Measurements from ENCODE around the gene SMAGP.
"Not testable (repeated sequence)": the region's sequence is repeated elsewhere in the genome, so short reads cannot be mapped to it uniquely, and the experiment has no call there.

SMAGP gene

GRCh38 chr12:51270067-51270950, at the start of gene SMAGP:
Gene SMAGP, minus strand, starts transcription at chr12:51270415. Its CDS starts 1,137 bp downstream, at chr12:51269278.
- peak; percentile 50 for DNase-seq

- DNase-seq: no peak
Measured at GRCh38 chr12:51318846-51319599, 48.8 kb upstream of the SMAGP start.

GRCh38 chr12:51318057-51318806, 48.0 kb upstream of the SMAGP start:
- DNase-seq: not testable (repeated sequence)

GRCh38 chr12:51311389-51311788, 41.2 kb upstream of the SMAGP start:
- no peak for DNase-seq

GRCh38 chr12:51307655-51308593, 37.7 kb upstream of the SMAGP start:
- no peak for DNase-seq

- DNase-seq: no peak
Measured at GRCh38 chr12:51306507-51306906, 36.3 kb upstream of the SMAGP start.

- DNase-seq: not testable (repeated sequence)
Measured at GRCh38 chr12:51300768-51301167, 30.6 kb upstream of the SMAGP start.

GRCh38 chr12:51295651-51296050, 25.4 kb upstream of the SMAGP start:
- no peak for DNase-seq

GRCh38 chr12:51294097-51294496, 23.9 kb upstream of the SMAGP start:
- not testable (repeated sequence) for DNase-seq

GRCh38 chr12:51293696-51294095, 23.5 kb upstream of the SMAGP start:
- DNase-seq: no peak

GRCh38 chr12:51291603-51292513, 21.6 kb upstream of the SMAGP start:
- not testable (repeated sequence) for DNase-seq

GRCh38 chr12:51285843-51286242, 15.6 kb upstream of the SMAGP start:
- no peak for DNase-seq

GRCh38 chr12:51281202-51281924, 11.1 kb upstream of the SMAGP start:
- no peak for DNase-seq

- DNase-seq: no peak
Measured at GRCh38 chr12:51275088-51275487, 4.9 kb upstream of the SMAGP start.

GRCh38 chr12:51272810-51273209, 2.6 kb upstream of the SMAGP start:
- DNase-seq: not testable (repeated sequence)

- no peak for DNase-seq
Measured at GRCh38 chr12:51270951-51271518, 820 bp upstream of the SMAGP start.

- no peak for DNase-seq
Measured at GRCh38 chr12:51269174-51270066, 795 bp downstream of the SMAGP start.

GRCh38 chr12:51265024-51265423, 5.2 kb downstream of the SMAGP start:
- DNase-seq: no peak

- no peak for DNase-seq
Measured at GRCh38 chr12:51264297-51264696, 5.9 kb downstream of the SMAGP start.

All from NCI-H1105 treated with DMSO at 0.1 percent for 48 hours (cell line).